ENCODE data around the gene DIP2C.
"Not testable (repeated sequence)": the region's sequence is repeated elsewhere in the genome, so short reads cannot be mapped to it uniquely, and the experiment has no call there.

The DIP2C gene

DNA sequence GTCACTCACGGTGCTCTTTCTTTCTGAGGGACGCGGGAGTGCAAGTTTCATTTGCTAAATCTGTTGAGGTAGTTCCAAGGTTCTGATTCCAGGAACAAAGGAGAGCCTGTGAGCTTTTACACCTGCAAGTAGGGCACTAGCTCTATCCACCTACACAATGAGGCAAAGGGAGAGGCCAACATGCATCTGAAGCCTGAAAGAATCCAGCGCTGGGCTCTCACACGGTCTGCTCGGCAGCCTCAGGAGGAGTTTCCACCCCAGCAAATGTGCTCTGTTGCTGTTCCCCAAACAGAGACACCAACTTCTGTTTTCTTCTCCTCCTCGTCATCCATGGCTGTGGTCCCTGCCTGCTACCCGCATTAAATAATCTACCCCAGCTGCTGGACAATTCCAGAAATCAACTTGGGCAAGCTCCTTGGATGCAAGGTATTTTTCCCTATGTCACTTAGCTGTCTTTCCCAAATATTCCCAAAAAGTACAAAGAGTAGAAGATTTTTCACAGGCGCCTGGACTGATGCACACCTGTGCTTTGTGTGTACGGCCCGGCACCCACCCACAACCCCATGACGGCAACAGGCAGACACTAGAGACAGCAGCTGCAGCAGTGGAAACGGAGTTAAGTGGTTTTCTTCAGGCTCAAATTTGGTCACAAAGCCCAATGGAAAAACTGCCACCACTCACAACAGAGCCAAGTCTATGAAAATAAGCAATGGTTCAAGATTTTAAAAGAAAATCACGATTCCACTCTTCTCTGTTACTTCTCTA is 377.4 kb downstream of the DIP2C start:
- no peak for DNase-seq

DNA sequence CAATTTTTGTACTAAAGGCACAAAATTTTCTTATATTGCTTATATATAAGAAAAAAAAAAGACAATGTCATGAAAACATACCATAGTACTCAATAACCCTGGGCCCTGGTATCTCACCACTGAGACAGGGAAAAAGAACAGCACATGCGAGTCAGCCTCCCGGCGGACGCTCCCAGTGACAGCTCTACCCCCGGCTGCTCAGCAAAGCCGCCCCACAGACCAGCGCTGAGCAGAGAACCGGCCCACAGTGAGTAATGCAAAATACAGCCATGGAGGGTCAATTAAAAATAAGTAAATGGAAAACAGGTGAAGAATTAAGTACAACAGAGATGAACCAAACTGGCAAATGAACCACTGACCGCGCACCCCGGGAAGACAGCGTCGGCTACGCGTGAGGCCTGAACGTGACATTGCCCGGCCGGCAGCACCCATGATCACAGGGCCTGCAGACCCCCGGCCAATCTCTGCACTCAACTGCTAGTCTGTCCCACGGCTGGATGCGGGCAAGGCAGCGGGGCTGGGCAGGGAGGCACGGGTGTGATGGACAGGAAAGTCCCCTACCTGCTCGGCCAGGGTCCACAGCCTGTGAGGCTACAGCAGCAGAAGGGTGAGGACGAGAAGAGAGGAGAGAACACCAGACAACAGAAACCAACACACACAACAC is 378.4 kb downstream of the DIP2C start:
- DNase-seq: no peak

DNA sequence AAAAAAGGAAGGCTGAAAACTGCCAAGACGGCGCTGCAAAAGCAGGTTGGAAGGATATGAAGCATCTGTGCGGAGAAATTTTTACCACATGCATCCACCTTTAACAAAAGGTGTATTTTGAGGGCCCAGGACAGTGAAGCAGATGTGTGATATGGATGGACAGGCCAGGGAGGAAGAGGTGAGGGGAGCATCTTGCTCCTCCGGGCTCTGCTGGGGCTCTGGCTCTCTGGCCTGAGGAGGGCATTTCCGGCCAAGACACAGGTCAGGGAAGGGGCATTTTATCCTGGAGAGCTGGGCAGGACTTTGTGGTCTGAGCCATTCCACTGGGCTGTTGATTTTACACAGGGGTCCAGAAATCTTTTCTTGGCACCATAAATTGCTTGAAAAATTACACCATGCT is 379.1 kb downstream of the DIP2C start:
- DNase-seq: no peak

DNA sequence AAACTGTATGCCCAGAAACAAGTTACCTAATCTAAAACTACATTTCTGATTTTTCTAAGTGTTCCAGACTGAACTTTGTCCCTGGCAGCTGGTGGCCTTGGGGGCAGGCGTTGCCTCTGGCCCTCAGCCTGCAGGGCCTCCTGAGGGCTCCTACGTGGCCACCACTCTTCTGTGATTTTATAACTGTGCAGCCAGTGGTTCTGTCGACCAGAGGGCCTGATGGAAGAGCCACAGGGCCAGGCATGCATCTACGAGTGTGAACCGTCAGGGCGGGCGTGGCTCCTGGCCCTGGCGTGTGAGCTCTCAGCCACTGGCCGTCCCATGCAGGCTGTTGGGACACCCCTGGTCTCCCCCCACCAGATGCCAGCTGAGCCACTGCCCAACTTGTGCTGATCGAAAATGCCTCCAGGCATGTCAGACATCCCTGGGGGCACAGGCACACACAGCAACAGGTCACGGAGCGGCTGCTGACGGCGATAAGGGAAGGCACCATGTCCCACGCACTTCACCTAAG is 380.8 kb downstream of the DIP2C start:
- no peak for DNase-seq

DNA sequence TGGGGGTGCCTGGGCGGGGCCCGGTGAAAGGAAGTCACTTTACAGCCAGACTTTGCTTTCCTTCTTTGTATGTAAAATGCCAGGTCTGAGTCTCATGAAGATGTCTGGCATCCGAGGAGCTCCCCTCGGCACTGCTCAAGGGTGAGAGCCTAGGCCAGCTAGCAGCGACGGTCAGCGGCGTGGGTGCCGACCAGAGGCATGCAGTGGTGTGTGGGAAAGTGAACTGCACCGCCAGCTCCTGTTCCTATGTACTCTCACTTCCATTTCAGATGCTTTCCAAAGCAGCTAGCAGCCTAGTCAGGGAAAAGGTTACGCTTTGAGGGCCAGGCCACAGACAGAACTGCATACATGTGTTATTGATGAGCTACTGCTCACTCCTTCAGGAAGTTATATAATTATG is 381.4 kb downstream of the DIP2C start:
- no peak for DNase-seq

DNA sequence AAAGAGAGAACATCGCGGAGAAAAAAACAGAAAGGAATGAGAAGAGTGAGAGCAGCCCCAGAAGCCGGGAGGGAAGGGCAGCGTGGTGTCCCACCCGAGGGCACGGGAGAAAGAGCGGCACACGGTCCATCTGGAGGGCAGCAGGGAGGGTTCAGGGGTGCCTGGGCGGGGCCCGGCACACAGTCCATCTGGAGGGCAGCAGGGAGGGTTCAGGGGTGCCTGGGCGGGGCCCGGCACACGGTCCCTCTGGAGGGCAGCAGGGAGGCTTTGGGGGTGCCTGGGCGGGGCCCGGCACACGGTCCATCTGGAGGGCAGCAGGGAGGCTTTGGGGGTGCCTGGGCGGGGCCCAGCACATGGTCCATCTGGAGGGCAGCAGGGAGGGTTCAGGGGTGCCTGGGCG is 381.8 kb downstream of the DIP2C start:
- DNase-seq: no peak

DNA sequence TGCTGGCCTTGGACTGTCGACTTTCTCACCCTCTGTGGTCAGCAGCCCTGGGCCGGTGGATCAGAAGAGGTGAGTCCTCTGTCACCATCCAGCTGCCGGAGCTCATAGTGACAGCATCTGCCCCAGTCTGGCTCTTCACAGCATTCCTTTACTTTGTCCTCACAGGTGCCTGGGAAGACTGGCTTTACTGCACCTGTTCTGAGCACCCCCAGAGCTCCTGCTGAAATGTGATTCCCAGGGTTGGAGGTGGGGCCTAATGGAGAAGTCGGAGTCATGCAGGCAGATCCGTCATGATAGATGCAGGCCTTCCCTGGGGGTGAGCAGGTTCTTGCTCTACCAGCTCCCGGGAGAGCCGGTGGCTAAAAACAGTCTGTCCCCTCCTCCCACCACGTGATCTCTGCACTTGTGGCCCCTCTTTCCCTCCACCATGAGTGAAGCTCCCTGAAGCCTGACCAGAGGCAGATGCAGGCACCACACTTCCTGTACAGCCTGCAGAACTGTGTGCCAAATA is 382.7 kb downstream of the DIP2C start:
- DNase-seq: no peak

DNA sequence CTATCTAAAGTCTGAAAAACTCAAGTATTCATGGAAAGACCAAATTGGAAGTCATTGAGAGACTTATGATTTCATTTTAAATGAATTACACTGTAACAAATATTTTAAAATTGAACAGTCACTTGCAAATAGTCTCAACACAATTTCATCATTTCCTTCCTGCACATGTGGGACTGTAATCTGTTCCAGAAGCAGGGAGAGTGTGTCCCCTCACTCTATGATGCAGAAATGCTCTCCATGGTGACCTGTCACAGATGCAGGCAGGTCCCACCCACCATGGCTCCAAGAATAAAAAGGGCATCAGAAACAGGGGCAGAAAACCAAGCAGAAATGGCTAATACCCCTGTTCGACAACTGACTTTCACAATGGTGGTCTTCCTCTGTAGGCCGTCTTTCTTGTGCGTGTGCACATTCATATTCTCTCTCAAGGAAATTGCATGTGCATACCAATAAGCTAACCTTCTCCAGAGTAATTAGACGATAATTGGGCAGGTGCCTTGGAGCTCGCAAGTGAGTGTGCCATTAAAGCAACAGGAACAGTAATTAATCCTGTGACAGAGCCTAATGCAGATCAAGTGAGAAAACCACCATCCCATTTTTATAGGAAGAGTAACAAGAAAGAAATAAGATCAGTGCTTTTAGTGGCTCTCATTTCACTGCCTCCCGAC is 383.3 kb downstream of the DIP2C start:
- no peak for DNase-seq

DNA sequence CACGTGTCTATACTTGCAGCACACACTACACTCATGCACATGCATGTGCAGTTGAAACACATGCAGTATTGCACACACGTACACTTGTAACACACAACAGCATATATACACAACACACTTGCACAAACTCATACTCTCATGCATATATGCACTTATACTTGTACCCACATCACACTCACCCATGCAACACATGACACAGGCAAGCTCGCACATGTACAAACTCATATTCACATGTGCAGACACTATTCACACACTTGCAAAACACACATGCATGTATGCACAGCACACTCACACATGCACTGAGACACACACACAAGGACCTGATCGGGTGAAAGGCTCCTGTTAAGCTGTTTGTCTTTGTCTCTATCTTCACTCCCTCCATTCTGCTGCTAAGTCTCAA is 384.4 kb downstream of the DIP2C start:
- DNase-seq: no peak

DNA sequence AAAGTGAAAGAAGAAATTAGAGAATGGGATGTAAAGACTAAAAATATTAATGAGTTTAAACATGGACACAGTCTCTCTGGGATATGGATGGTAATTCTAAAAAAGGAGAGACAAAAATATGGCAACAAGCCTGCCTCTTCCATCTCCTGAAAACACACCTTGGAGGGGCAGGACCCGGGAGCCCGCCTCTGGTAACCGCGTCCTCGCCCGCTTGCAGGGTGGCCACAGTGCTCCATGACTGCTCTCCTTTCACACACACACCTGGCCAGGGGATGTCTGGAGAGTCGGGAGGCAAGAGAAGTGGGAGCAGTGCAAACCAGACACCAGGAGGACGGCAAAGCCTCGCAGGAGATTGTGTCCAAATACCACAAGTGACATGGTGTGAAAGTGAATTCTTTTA is 387.9 kb downstream of the DIP2C start:
- no peak for DNase-seq

DNA sequence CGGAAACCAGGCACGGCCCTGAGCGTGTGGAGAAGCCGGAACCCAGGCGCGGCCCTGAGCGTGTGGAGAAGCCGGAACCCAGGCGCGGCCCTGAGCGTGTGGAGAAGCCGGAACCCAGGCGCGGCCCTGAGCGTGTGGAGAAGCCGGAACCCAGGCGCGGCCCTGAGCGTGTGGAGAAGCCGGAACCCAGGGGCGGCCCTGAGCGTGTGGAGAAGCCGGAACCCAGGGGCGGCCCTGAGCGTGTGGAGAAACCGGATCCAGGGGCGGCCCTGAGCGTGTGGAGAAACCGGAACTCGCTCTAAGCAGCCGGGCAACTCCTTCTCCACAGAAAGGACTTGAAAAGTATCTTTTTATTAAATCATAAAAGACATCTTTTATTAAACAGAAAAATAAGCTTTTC is 388.9 kb downstream of the DIP2C start:
- not testable (repeated sequence) for DNase-seq

DNA sequence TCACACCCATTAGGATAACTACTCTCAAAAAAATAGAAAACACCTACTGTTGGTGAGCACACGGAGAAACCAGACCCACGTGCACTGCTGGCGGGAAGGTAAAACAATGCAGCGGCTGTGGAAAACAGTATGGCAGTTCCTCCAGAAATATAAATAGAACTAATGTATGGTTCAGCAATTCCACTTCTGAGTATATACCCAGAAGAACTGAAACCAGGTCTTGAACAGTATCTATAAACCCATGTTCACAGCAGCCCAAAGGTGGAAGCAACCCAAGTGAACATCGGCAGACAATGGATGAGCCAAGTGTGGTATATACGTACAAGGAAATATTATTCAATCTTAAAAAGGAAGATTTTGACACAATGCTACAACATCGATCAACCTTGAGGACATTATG is 389.5 kb downstream of the DIP2C start:
- no peak for DNase-seq

DNA sequence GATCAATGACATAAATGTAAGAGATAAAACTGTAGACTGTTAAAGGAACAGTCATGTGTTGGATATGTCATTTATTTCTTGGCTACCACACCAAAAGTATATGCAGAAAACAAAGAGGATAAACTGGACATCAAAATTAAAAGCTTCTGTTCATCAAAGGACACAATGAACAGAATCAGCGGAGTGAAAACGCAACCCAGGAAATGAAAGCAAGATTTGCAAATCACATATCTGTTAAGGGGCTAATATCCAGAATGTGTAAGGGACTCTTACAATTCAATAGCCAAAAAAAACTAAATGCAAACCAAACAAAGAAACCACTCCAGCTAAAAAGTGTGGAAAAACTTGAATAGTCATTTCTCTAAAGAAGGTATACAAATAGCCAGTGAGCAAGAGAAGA is 390.0 kb downstream of the DIP2C start:
- DNase-seq: no peak

DNA sequence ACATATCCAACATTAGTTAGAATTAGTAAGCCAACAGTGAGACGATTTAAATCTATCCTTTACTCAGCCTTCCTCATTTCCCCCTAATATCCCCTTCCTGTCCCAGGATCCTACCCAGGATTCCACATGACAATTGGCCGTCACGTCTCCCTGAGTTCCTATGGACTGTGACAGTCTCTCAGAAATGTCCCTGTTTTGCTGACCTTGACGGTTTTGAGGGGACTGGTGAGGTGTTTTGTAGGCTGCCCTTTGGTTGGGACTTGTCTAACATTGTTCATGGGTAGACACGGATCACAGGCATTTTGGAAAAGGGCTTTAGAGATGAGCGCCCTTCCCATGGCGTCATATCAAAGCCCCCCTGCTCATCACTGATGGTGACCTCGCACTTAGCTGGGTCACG is 391.4 kb downstream of the DIP2C start:
- DNase-seq: no peak

DNA sequence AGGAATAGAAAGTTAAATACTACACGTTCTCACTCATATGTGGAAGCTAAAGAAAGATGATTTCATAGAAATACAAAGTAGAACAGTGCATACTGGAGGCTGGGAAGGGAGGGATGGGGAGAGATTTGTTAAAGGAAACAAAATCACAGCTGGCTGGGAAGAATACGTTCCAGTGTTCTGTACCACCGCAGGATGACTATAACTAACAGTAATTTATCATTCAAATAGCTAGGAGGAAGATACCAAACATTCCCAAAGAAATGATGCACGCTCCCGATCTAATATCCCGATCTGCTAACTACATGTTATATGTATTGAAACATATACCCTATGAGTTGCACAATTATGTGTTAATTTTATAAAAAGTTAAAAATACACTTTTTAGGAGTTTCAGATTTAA is 391.9 kb downstream of the DIP2C start:
- DNase-seq: no peak

DNA sequence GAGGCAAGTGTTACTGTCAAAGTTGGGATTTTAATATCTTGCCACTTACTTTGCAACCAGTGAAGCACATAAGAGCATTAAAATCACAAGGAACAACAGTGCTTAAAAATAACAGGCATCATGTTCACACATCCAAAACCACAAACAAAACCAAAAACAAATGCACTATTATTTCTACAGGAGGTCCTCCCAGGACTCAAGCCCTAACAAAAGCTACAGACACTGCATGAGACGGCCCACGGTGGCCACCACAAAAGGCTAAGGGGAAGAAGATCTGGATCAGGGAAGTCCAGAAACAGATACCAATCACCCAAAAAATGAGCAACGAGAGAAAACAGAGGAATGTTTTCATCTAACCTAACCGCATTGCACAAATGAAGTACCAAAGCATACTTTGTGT is 395.8 kb downstream of the DIP2C start:
- DNase-seq: no peak

DNA sequence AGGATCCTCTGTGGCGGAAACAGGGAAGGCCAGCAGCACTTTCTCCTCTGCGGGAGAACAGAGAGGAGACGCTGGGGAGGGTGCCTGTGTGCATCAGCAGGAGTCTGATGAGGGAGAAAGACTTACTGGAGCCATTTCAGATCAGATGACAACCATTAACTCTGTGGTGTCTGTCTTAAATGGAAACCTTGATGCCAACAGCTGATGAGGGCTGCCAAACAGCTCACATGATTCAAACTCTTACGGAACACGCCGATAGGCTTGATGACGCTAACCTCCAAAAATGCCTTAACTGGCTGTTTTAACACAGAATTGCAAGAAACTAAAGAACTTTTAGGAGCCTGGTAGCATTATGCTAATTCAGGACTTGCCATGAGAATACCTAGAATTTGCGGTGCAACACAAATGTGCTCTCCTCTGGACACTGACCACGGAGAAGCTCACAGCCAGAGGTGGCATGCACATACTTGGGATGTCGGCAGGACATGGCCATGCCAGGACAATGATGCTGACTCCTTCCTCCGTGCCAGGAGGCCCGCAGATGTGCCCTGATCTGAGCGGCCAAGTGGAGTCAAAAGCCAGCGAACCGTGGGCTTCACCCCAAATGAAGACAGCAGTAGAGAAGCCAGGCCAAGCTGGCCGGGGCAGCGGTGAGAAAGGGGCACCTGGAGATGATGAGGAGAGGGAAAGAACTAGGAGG is 399.3 kb downstream of the DIP2C start:
- DNase-seq: no peak

DNA sequence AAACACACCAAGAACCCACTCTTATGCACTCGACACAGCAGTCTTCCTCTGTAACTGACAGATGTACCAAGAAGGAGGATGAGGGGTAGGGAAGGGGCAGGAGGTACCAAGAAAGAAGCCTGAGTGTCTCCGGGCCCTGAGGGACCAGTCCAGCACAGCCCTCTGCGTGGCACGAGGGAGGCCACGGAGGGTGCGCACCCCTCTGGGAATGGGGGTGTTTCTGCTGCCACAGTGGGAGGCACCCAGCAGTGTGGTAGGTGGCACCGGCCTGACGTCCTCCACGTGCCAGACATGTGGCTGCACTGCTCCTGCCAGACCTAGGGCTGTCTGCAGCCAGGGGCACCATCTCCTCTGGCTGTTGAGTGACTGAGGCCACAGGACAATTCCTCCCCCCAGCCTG is 399.9 kb downstream of the DIP2C start:
- no peak for DNase-seq

DNA sequence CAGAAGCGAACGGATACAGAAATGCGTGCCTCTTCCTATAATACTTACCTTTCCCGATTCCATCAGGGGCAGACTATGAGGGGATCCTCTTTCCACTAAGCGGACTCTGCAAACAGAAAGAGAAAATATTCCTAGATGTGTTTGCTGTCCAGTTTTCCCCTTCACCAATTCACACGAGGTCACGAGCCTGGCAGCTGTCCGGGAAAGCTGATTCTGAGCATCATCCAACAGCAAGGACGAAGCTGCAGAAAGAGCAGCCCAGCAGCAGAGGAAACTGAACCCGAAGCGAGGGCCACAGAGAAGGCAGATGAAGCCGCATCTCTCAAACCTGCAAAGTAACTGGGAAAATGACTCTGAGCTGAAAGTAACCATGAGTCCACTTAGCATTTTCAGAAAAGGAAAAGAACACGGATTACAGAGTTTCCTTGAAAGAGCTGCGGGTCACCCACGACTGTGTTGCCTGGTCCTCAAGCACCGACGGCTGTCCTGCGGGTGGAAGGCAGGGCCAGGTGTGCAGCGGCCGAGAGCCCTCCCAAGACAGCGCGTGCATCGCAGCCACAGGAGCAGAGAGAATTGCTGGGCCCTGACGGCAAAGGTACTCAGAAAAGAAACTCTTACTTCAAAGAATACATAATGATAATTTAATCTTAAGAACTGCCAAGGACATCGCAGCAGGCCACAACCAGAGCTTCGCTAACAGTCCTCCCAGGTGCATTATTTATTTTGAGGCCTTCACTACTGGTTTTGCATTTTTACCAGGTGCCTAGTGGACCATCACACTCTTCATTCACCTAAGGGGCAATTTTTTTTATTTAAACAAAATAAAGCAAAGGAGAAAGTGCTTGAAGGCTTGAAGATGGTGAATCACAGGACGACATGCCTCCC is 400.9 kb downstream of the DIP2C start:
- no peak for DNase-seq

DNA sequence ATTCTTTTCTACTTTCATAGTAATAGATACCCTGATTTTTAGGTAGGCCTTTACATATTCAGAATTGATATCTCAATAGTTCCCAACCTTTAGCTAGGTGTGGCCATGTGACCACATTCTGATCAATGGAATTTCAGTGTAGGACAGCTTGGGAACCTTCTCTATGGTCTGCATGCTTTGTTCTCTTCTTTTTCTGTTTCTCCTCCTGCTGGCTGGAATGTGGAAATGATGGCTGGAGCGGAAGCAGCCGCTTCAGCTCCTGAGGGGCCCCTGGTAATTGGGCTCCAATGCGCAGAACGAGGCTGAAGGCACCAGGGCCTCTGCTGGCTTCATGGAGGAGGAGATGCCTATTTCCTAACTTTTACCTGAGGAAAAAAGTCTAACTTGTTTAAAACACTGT is 401.7 kb downstream of the DIP2C start:
- DNase-seq: no peak

DNA sequence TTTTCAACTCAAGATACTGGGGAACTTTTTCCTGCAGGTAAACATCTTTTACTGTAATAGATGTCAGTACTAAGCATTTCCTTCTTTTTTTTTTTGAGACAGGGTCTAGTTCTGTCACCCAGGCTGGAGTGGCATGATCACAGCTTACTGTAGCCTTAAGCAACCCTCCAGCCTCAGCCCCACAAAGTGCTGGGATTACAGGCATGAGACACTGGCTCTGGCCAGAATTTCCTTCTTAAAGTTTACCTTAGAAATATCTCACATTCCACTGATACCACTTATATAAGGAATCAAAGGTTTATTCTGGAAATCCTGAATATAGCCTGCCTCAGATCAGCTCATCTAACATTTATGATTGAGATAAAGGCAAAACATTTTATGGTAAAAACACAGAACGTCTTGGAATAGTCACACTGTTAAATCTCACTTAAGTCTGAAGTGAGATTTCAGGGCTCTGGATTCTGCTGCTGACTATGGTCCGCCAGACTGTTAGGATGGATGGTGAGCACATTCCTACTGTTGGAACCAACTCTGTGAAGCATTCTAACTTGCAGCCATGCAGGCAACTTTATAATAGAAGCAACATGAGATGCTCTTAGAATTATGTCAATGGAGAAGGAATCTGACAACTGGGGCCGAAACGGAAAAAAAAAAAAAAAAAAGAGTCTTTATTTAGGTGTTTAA is 402.3 kb downstream of the DIP2C start:
- no peak for DNase-seq

DNA sequence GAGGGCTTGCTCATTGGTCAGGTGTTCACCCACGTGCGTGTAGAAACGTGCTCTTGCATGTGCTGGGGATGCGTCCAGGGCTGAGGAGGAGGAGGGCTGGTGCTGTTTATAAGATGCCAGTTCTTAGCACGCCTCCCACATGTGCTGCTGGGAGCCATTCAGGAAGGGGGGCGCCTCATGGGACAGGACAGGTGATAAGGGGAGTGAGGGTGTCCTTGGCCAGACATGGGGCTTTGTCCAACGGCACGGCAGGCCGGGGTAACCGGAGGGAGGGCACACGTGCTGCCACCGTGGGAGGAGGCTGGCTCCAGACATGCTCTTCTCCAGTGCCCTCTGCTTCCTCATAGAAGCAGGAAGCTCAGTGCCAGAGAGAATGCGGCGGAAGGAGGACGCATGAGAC is 404.3 kb downstream of the DIP2C start:
- no peak for DNase-seq

All from NCI-H226 (cell line).